Muscle of arm (tissue), 12 donors: Measurements from ENCODE around the gene SLC25A44. TPM values are rescaled to one million over a fixed set of nuclear protein-coding genes. Genes with fewer than 3 reads are reported as not detected.

Experiments used
- DNase-seq: peaks from one replicate; pipeline ENCODE4 v3.0.0-alpha.2; 2013
- polyA plus RNA-seq, 12 donors: library from polyadenylated mRNA; unstranded; fragments of 120-200 nt; gene quantifications; one replicate each; pipeline ENCODE4 v1.2.1, GENCODE V29; 2013; ENCODE audit not compliant: insufficient read length in 12 of 12

Gene SLC25A44
- polyA plus RNA-seq, 12 donors = 10.5 to 15.8 (median 12.1) TPM; not detected in 1

GRCh38 chr1:156233426-156234127 is 39.7 kb downstream of the SLC25A44 start:
- no peak for DNase-seq

DNA sequence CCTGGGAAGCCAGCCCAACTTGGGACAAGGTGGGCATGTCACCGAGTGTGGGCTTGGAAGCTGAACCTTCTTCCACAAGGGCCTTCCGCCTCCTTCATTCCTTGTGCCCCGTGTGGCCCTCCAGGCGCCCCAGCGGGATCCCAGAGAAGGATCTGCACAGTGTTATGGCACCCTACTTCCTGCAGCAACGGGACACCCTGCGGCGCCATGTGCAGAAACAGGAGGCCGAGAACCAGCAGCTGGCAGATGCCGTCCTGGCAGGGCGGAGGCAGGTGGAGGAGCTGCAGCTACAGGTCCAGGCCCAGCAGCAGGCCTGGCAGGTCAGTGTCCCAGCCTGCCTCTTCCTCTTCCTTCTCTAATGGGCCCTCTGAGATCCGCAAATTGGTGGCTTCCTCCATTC is 42.3 kb downstream of the SLC25A44 start:
- no peak for DNase-seq

GRCh38 chr1:156238248-156238647 is 44.3 kb downstream of the SLC25A44 start:
- DNase-seq = no peak

DNA sequence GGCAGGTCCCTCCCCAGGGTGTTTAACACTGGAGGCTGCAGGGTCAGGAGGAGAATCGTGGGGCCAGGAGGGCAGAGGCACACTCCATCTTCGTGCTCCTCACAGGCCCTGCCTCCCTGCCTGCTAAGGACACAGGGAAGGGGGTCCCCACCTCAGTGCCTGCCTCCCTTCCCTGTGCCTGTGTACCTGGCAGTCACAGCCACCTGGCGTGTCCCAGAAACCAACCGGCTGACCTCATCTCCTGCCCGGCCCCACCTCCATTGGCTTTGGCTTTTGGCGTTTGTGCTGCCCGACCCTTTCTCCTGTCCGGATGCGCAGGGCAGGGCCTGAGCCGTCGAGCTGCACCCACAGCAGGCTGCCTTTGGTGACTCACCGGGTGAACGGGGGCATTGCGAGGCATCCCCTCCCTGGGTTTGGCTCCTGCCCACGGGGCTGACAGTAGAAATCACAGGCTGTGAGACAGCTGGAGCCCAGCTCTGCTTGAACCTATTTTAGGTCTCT is 47.5 kb downstream of the SLC25A44 start:
- no peak for DNase-seq

DNA sequence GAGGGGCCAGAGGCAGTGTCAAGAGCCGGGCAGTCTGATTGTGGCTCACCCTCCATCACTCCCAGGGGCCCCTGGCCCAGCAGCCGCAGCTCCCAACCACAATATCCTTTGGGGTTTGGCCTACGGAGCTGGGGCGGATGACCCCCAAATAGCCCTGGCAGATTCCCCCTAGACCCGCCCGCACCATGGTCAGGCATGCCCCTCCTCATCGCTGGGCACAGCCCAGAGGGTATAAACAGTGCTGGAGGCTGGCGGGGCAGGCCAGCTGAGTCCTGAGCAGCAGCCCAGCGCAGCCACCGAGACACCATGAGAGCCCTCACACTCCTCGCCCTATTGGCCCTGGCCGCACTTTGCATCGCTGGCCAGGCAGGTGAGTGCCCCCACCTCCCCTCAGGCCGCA is 48.0 kb downstream of the SLC25A44 start, which contains the start of gene BGLAP:
TSS of gene BGLAP (plus strand) at position 259 of the 400 bp plus-strand sequence. CDS start at position 307, 48 bp downstream.
- DNase-seq = no peak

GRCh38 chr1:156242738-156243137 is 48.8 kb downstream of the SLC25A44 start:
- DNase-seq = no peak

DNA sequence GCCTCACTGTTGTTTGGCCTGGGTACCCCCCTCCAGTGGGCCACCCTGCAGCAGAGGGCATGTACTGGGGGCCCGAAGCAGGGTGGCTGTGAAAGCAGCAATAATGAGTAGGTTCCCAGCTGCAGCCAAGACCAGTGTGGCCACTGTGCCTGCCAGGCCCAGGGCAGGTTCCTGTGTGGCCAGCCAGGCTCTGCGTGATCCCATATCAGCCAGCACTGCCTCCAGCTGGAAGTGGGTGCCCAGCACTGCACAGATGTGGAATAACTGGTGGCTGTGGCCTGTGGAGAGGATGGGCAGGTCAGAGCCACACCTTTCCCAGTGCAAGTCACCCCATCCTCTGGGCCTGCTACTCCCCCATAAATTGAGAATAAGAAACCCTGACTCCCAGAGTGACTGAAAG is 50.2 kb downstream of the SLC25A44 start:
- DNase-seq = no peak

GRCh38 chr1:156244712-156245111 is 50.8 kb downstream of the SLC25A44 start:
- DNase-seq = no peak

GRCh38 chr1:156245451-156246232 is 51.7 kb downstream of the SLC25A44 start:
- DNase-seq = no peak

DNA sequence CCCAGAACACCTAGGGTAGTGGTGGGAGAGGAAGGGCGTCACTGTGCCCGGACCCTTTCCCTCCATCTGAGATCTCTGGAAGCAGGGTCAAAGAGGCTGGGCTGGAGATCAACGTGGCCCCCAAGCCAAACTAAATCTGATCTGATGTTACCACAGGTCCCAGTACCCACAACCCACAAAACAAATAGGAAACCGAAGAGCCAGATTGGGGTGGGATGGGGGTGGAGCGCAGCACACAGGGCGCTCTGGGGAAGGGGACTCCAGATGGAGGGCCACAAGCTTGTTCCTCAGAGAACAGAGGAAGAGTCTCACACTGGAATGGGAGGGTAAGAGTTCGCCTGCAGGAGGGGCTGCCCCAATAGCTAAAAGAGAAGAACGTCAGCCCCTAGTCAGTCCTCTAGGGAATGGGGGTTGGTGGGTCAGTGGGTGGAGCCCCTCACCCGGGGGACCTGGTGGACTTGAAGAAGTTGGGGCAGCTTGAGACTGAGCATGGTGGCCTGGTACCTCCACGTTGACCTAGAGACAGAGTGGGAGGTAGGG is 52.4 kb downstream of the SLC25A44 start:
- DNase-seq = no peak

DNA sequence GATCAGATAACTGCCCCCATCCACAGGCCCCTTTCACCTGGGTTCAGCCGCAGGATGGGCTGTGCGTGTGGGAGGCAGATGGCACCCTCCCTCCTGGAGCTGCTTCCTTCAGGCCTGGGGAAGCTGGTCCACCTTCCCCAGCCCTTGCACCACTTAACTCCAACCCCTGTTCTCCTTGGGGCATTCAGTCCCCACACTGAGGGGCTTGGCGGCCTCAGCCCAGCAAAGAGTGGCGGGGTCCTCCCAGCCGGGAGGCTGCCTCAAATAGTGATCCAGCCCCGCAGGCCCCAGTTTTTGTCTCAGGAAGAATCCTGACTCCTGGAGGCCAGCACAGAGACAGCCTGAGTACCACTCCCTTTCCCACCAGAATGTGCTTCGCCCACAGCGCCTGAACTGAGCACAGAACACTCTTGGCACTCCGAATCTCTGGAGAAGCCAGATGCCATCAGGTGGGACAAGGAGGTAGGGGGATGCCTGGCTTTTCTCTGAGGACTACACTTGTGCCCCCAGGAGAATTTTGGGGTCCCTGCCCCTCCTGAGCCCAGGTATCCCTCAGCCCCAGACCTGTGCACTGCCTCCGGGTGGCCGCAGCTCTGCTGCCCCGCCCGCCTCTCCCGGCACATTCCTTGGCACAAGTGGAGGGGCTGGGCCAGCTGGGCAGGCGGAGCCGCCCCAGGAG is 53.0 kb downstream of the SLC25A44 start:
- DNase-seq = no peak

DNA sequence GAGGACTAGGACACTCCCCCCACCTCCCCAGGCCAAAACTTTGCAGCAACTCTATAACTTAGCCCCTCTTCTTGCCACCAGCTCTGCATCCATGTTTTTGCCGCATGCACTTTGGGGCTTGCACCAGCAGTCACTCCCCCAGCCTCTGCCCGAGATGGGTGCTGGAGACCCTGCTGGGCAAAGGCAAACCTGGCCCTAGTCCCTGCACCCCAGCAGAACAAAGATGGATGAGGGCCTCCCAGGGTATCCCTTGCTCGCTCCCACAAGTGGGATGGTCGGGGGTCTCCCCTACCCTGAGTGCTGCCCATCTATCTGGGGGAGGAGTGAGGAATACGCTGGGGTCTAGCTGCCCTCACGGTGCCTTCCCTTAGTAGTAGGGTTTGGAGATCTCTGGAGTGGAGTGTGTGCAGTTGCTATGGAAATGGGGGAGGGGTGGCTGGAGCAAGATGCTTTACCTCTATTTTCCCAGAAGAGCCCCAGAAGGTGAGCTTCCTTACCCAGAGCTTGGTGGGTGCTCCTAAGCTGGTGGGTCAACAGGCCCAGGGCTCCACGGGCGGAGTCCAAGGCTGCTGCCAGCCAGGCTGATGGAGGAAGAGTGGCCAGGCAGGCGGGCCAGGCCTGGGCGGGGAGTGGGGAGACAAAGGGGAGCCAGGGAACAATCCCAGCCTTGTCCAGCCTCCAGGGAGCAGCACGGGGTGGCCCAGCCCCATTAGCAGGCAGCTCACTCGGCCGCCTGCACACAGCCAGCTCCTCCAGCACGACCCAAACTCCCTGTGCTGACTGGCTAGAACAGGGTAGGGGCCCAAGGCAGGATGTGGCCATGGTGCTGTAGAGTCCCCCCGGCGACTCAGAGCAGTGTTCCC is 53.8 kb downstream of the SLC25A44 start, which contains the start of gene PAQR6:
TSS of gene PAQR6 (minus strand) at position 597 of the 863 bp plus-strand sequence. CDS start 1,325 bp downstream, outside the sequence.
- no peak for DNase-seq

GRCh38 chr1:156248323-156248683 is 54.4 kb downstream of the SLC25A44 start:
- DNase-seq = no peak

DNA sequence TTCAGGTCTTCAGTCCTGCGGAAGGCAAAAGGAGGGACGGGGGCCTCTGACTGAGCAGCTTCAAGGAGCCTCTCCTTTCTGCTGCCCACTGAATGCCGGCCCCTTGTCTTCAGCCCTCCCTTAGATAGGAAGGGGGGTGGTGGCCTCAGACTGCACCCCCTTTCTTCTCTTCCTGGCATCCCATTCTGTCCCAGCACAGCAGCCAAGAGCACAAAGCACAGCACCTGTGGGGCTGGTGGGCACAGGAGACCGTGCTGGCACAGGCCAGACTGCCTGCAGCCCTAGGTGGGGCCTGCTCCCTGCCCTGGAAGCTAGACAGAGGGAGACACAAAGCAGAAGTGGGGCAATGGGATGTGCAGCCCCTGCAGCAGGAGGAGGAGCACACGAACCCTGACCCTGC is 55.7 kb downstream of the SLC25A44 start:
- DNase-seq = no peak

GRCh38 chr1:156251527-156251926 is 57.6 kb downstream of the SLC25A44 start:
- DNase-seq = no peak

- DNase-seq = no peak
These were observed 59.7 kb downstream of the SLC25A44 start for GRCh38 chr1:156253634-156254033.

- no peak for DNase-seq
These were observed 63.8 kb downstream of the SLC25A44 start for GRCh38 chr1:156257711-156258110.

GRCh38 chr1:156258859-156259258 is 65.0 kb downstream of the SLC25A44 start:
- no peak for DNase-seq

DNA sequence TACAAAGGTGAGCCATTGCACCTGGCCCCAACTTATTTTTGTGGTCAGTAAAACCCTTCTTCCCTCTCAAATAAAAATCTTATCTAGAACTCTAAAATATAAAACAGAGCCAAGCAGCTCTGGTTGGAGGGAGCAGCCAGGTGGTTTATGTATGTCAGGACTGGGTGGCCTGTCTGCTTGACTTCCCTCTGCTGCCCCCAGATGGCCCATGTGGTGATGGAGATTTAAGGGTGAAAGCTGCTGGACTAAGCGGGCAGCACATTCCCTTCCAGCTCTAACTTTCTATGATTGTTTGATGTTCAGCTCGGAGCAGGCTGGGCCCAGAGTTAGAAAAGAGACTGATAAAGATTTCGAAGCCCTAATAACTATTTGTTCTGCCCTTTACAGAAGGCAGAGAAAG is 65.9 kb downstream of the SLC25A44 start:
- DNase-seq = no peak

DNA sequence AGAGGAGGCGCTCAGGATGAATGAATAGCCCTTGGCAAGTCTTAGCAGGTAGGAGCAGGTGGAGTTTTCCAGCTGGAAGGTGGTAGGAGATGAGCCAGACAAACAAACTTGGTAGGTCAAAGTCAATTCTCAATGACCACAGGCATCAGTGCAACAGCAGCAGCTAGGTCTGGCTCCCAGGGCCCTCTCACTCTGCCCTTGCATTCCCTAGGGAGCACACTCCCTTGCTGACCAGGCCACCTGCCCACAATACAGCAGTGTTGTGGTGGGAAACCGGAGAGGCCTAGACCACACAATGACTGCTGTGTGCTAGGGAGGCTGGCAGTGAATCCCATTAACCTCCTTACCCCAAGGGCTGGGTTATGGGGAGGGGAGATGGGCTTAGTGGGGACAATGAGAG is 67.0 kb downstream of the SLC25A44 start:
- DNase-seq = no peak
